OCI-LY1 (cell line): Measurements from ENCODE around the gene BCL2.

Experiments used
- EZH2 ChIP-seq: fragments of 200-600 bp; sonication (generic), shearing (Covaris generic); IDR thresholded peaks from 2 replicates; pipeline ENCODE4 v1.8.0; 2017; ENCODE audit warnings: borderline replicate concordance, mixed run types, mild to moderate bottlenecking, antibody characterized with exemption, low read length, moderate library complexity, mixed read lengths
- TF ChIP-seq, protein P1 (sequence below): fragments of 200-600 bp; sonication (generic), shearing (Covaris generic); IDR thresholded peaks from 2 replicates; pipeline ENCODE4 v1.5.1; 2017; ENCODE audit warnings: mild to moderate bottlenecking, antibody characterized with exemption, low read length, moderate library complexity, mixed read lengths

GRCh38 chr18:63151539-63151938 is 168.0 kb downstream of the BCL2 start:
- TF ChIP-seq, protein P1, sequence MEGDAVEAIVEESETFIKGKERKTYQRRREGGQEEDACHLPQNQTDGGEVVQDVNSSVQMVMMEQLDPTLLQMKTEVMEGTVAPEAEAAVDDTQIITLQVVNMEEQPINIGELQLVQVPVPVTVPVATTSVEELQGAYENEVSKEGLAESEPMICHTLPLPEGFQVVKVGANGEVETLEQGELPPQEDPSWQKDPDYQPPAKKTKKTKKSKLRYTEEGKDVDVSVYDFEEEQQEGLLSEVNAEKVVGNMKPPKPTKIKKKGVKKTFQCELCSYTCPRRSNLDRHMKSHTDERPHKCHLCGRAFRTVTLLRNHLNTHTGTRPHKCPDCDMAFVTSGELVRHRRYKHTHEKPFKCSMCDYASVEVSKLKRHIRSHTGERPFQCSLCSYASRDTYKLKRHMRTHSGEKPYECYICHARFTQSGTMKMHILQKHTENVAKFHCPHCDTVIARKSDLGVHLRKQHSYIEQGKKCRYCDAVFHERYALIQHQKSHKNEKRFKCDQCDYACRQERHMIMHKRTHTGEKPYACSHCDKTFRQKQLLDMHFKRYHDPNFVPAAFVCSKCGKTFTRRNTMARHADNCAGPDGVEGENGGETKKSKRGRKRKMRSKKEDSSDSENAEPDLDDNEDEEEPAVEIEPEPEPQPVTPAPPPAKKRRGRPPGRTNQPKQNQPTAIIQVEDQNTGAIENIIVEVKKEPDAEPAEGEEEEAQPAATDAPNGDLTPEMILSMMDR = no peak
- no peak for TF ChIP-seq EZH2
